C4-2B (cell line): Measurements from ENCODE around the gene VPS72.

ENCODE experiments used
- ZFX ChIP-seq: fragments of 450-650 bp; IDR thresholded peaks from 2 replicates; pipeline ENCODE4 v1.6.1; 2017
- TF ChIP-seq, protein P1 (sequence below): fragments of 450-650 bp; conservative IDR thresholded peaks from 2 replicates; pipeline ENCODE4 v1.5.1; 2017; ENCODE audit warnings: mild to moderate bottlenecking

DNA sequence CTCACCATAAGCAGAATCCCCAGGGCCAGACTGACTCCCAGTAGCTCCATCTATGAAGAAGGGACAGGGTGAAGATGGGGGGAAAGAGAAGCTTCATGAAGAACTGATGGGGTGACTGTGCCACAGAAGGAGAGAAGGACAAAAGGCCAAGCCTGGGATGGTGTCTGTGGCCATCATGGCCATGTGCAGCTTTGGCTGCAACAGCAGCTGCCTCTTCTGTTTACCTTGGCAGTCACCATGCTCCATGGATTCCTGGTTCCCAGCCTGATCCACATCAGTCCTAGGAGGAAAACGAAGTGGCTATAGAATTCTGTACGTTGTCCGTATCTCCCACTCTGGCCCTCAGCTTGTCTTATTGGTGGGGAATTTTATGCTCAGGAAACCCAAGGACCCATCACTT, 55.6 kb downstream of the VPS72 start:
- TF ChIP-seq, protein P1, sequence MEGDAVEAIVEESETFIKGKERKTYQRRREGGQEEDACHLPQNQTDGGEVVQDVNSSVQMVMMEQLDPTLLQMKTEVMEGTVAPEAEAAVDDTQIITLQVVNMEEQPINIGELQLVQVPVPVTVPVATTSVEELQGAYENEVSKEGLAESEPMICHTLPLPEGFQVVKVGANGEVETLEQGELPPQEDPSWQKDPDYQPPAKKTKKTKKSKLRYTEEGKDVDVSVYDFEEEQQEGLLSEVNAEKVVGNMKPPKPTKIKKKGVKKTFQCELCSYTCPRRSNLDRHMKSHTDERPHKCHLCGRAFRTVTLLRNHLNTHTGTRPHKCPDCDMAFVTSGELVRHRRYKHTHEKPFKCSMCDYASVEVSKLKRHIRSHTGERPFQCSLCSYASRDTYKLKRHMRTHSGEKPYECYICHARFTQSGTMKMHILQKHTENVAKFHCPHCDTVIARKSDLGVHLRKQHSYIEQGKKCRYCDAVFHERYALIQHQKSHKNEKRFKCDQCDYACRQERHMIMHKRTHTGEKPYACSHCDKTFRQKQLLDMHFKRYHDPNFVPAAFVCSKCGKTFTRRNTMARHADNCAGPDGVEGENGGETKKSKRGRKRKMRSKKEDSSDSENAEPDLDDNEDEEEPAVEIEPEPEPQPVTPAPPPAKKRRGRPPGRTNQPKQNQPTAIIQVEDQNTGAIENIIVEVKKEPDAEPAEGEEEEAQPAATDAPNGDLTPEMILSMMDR = no peak
- TF ChIP-seq ZFX = no peak
